Panc1 (cell line): ENCODE measurements around the gene ZDHHC7.

Experiments
- TF ChIP-seq, protein P1 (sequence below): fragments of 450-650 bp; IDR thresholded peaks from 2 replicates; pipeline ENCODE4 v1.5.1; 2017; ENCODE audit warnings: mild to moderate bottlenecking
- TF ChIP-seq, protein P2 (sequence below), 2 experiments: IDR thresholded peaks; 2 replicates each; pipeline ENCODE4 v1.6.1; 2011 to 2012; ENCODE audit warnings: low read depth in 2 of 2, control low read depth in 1 of 2, low read length in 1 of 2, mild to moderate bottlenecking in 1 of 2, moderate library complexity in 1 of 2; ENCODE audit not compliant: insufficient read depth in 1 of 2

- TF ChIP-seq, protein P1, sequence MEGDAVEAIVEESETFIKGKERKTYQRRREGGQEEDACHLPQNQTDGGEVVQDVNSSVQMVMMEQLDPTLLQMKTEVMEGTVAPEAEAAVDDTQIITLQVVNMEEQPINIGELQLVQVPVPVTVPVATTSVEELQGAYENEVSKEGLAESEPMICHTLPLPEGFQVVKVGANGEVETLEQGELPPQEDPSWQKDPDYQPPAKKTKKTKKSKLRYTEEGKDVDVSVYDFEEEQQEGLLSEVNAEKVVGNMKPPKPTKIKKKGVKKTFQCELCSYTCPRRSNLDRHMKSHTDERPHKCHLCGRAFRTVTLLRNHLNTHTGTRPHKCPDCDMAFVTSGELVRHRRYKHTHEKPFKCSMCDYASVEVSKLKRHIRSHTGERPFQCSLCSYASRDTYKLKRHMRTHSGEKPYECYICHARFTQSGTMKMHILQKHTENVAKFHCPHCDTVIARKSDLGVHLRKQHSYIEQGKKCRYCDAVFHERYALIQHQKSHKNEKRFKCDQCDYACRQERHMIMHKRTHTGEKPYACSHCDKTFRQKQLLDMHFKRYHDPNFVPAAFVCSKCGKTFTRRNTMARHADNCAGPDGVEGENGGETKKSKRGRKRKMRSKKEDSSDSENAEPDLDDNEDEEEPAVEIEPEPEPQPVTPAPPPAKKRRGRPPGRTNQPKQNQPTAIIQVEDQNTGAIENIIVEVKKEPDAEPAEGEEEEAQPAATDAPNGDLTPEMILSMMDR = peak; percentile 88
- TF ChIP-seq, protein P2, sequence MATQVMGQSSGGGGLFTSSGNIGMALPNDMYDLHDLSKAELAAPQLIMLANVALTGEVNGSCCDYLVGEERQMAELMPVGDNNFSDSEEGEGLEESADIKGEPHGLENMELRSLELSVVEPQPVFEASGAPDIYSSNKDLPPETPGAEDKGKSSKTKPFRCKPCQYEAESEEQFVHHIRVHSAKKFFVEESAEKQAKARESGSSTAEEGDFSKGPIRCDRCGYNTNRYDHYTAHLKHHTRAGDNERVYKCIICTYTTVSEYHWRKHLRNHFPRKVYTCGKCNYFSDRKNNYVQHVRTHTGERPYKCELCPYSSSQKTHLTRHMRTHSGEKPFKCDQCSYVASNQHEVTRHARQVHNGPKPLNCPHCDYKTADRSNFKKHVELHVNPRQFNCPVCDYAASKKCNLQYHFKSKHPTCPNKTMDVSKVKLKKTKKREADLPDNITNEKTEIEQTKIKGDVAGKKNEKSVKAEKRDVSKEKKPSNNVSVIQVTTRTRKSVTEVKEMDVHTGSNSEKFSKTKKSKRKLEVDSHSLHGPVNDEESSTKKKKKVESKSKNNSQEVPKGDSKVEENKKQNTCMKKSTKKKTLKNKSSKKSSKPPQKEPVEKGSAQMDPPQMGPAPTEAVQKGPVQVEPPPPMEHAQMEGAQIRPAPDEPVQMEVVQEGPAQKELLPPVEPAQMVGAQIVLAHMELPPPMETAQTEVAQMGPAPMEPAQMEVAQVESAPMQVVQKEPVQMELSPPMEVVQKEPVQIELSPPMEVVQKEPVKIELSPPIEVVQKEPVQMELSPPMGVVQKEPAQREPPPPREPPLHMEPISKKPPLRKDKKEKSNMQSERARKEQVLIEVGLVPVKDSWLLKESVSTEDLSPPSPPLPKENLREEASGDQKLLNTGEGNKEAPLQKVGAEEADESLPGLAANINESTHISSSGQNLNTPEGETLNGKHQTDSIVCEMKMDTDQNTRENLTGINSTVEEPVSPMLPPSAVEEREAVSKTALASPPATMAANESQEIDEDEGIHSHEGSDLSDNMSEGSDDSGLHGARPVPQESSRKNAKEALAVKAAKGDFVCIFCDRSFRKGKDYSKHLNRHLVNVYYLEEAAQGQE (IDR thresholded peaks at IDR 0.05; ENCODE audit: insufficient read depth in 1 of 2, low read depth in 2 of 2, low read length in 1 of 2) = no peak
Observed at GRCh38 chr16:84970447-84971127, 40.7 kb downstream of the ZDHHC7 start.
